Endothelial cell of umbilical vein (primary cell): Measurements from ENCODE around the gene SGPP1. TPM values are rescaled to one million over a fixed set of nuclear protein-coding genes. Genes with fewer than 3 reads are reported as not detected.

Source experiments
- BruUV-seq: library from RNA; stranded (reverse); fragments of 400-500 nt; replicated peaks from 2 replicates; lab custom pipeline; 2021; lab: Mats Ljungman, UMichigan
- CTCF ChIA-PET: fragments of 300-600, 350-600 bp; sonication (Branson Sonifier 250); formaldehyde crosslinking; loops from one replicate; lab custom pipeline; 2021; ENCODE audit warnings: antibody characterized with exemption, inconsistent platforms; lab: Charles Lee
- POLR2A ChIA-PET: fragments of 300-600, 350-600 bp; sonication (Branson Sonifier 250); formaldehyde crosslinking; loops from one replicate; lab custom pipeline; 2021; ENCODE audit warnings: antibody characterized with exemption, inconsistent platforms; lab: Charles Lee
- DNase-seq: peaks from one replicate; pipeline ENCODE4 v3.0.0-alpha.2; 2011; ENCODE audit warnings: low read depth, low spot score
- FAIRE-seq: peaks from 2 replicates; lab custom pipeline; 2011; peaks lifted over from hg19 to GRCh38; lab: Jason Lieb, UNC
- H2AFZ ChIP-seq: 2 replicates; pipeline ENCODE4 v1.6.0; 2012; ENCODE audit warnings: low read depth, low read length, control low read depth, inconsistent platforms
- H3K27ac ChIP-seq: 2 replicates; pipeline ENCODE4 v1.5.1; 2011; ENCODE audit warnings: low read depth, mild to moderate bottlenecking, control low read depth, low read length, moderate library complexity; ENCODE audit not compliant: insufficient read depth
- H3K27me3 ChIP-seq, 2 experiments: 2 replicates each; pipeline versions ENCODE4 v1.6.0 to v1.6.1; 2011; ENCODE audit warnings: low read length in 2 of 2, mixed read lengths in 1 of 2; ENCODE audit not compliant: control insufficient read depth in 2 of 2, insufficient read depth in 2 of 2
- H3K36me3 ChIP-seq, 2 experiments: 2 replicates in 1 of 2; 3 replicates in 1 of 2; pipeline ENCODE4 v1.5.1; 2011; ENCODE audit warnings: low read length in 2 of 2, mild to moderate bottlenecking in 1 of 2, moderate library complexity in 1 of 2; ENCODE audit not compliant: control insufficient read depth in 2 of 2, insufficient read depth in 2 of 2; ENCODE audit errors: extremely low read depth in 1 of 2
- H3K4me1 ChIP-seq: 3 replicates; pipeline ENCODE4 v1.5.1; 2011; ENCODE audit warnings: mild to moderate bottlenecking, low read length; ENCODE audit not compliant: control insufficient read depth, insufficient read depth; ENCODE audit errors: extremely low read depth
- H3K4me2 ChIP-seq: 2 replicates; pipeline ENCODE4 v1.6.1; 2011; ENCODE audit warnings: low read length, control low read depth, mixed read lengths; ENCODE audit not compliant: insufficient read depth
- H3K4me3 ChIP-seq, 3 experiments: fragments of 200-600 bp in 1 of 3; sonication (generic), shearing (Covaris generic) in 1 of 3; replicated peaks in 1 of 3; 2 replicates each; pipeline ENCODE4 v1.5.1; 2011 to 2016; ENCODE audit warnings: control low read depth in 3 of 3, low read length in 3 of 3, mild to moderate bottlenecking in 2 of 3, inconsistent platforms in 1 of 3, low read depth in 1 of 3, moderate library complexity in 1 of 3; ENCODE audit not compliant: insufficient read depth in 1 of 3
- H3K79me2 ChIP-seq: 2 replicates; pipeline ENCODE4 v1.6.0; 2012; ENCODE audit warnings: low read length, inconsistent platforms; ENCODE audit not compliant: control insufficient read depth, insufficient read depth
- H3K9ac ChIP-seq: replicated peaks from 2 replicates; pipeline ENCODE3; 2011; ENCODE audit warnings: low read length, control low read depth; ENCODE audit not compliant: insufficient read depth; ENCODE audit errors: extremely low read depth
- H3K9me1 ChIP-seq: replicated peaks from 3 replicates; pipeline ENCODE4 v1.6.0; 2011; ENCODE audit warnings: mild to moderate bottlenecking, low read length; ENCODE audit not compliant: control insufficient read depth, insufficient read depth; ENCODE audit errors: extremely low read depth
- H3K9me3 ChIP-seq: replicated peaks from 2 replicates; pipeline ENCODE4 v1.5.1; 2012; ENCODE audit warnings: low read length, inconsistent platforms; ENCODE audit not compliant: control insufficient read depth, insufficient read depth
- H4K20me1 ChIP-seq: replicated peaks from 2 replicates; pipeline ENCODE3; 2011; ENCODE audit warnings: mild to moderate bottlenecking, low read length; ENCODE audit not compliant: control insufficient read depth, insufficient read depth; ENCODE audit errors: extremely low read depth
- EZH2 ChIP-seq: IDR thresholded peaks from 2 replicates; pipeline ENCODE4 v1.6.1; 2012; ENCODE audit warnings: borderline replicate concordance, low read depth, mild to moderate bottlenecking, moderate library complexity, low read length, inconsistent platforms; ENCODE audit not compliant: severe bottlenecking
- FOS ChIP-seq: IDR thresholded peaks from 2 replicates; pipeline ENCODE4 v1.6.1; 2011; ENCODE audit warnings: mild to moderate bottlenecking, low read length, moderate library complexity, borderline replicate concordance; ENCODE audit not compliant: insufficient read depth
- GATA2 ChIP-seq: IDR thresholded peaks from 2 replicates; pipeline ENCODE4 v1.7.0; 2011; ENCODE audit warnings: low read depth, mild to moderate bottlenecking, moderate library complexity, mixed read lengths, low read length; ENCODE audit not compliant: insufficient read length, insufficient read depth
- JUN ChIP-seq: IDR thresholded peaks from 2 replicates; pipeline ENCODE4 v1.6.1; 2011; ENCODE audit warnings: borderline replicate concordance, low read depth; ENCODE audit not compliant: insufficient read length, insufficient read depth
- MYC ChIP-seq: IDR thresholded peaks from one replicate; pipeline ENCODE4 v1.6.1; 2011; ENCODE audit warnings: mild to moderate bottlenecking, low read depth, low read length
- POLR2A ChIP-seq: IDR thresholded peaks from 2 replicates; pipeline ENCODE4 v1.6.1; 2012; ENCODE audit warnings: low read depth, mild to moderate bottlenecking, control low read depth, low read length
- POLR2AphosphoS5 ChIP-seq: IDR thresholded peaks from 2 replicates; pipeline ENCODE4 v1.6.1; 2012; ENCODE audit warnings: low read depth, mild to moderate bottlenecking, control low read depth, low read length, moderate library complexity; ENCODE audit not compliant: insufficient read depth
- dilution Hi-C: fragments of 300-500 bp; cut with MboI; formaldehyde crosslinking; loops from one replicate; pipeline ENCODE4 v1.15.0; 2019; ENCODE audit warnings: low sequenced_read_pairs; ENCODE audit not compliant: extremely low pct_ligation_motif_present
- intact Hi-C: fragments of 100-400 bp; cut with micrococcal nuclease; formaldehyde crosslinking; loops from one replicate; pipeline ENCODE4 v1.10.0; 2022
- polyA plus RNA-seq, 4 experiments: library from polyadenylated mRNA; depleted of rRNA in 3 of 4; stranded (reverse) in 3 of 4; unstranded in 1 of 4; fragments of >200 nt; gene quantifications; 2 replicates each; pipeline versions ENCODE4 v1.2.1 to v1.2.3, GENCODE V29; 2011 to 2012; ENCODE audit warnings: missing spikeins in 1 of 4
- total RNA-seq: library from RNA; stranded (reverse); gene quantifications from 2 replicates; pipeline ENCODE4 v1.2.3, GENCODE V29; 2021
- TF ChIP-seq, protein P1 (sequence below): IDR thresholded peaks from 2 replicates; pipeline ENCODE4 v1.6.1; 2011; ENCODE audit not compliant: insufficient read depth, insufficient read length
- TF ChIP-seq, protein P2 (sequence below), 2 donors: IDR thresholded peaks; 1 replicate in 1 of 2; 2 replicates in 1 of 2; pipeline ENCODE4 v1.5.1; 2011; ENCODE audit warnings: low read length in 2 of 2, mild to moderate bottlenecking in 2 of 2, moderate library complexity in 2 of 2, control low read depth in 1 of 2, inconsistent platforms in 1 of 2, low read depth in 1 of 2; ENCODE audit not compliant: insufficient read depth in 1 of 2; ENCODE audit errors: extremely low read depth in 1 of 2

Gene SGPP1
- total and polyA plus RNA-seq, 2 donors (not counting 3 experiments of a cell fraction or from before 2014, with no cell fraction given) = 6.2 to 7.9 TPM

- Histone ChIP-seq H2AFZ (no peak overlapping the region), H3K36me3 (no peaks in the 10 kb centered on the region), H3K27me3 (no peaks in the 10 kb centered on the region), H3K4me3 (no peak overlapping the region), H3K9ac (no peak overlapping the region), H3K9me3 (no peaks in the 10 kb centered on the region), H3K27ac (no peak overlapping the region), H3K4me1 (peaks cover 4% of the 10 kb centered on the region), H3K4me2 (no peak overlapping the region), H3K79me2 (peaks cover 7% of the 10 kb centered on the region), H4K20me1 (no peaks in the 10 kb centered on the region), H3K9me1 (no peaks in the 10 kb centered on the region)
- no TSS peak for BruUV-seq
- CTCF ChIA-PET = no interaction called here
- intact Hi-C loops (no loop called here), dilution Hi-C loops (no loop called here)
- no peak for FAIRE-seq
- TF ChIP-seq EZH2 (no peak), GATA2 (no peak), JUN (no peak), FOS (no peak), POLR2A (no peak), POLR2AphosphoS5 (no peak), MYC (no peak)
- TF ChIP-seq, protein P1, sequence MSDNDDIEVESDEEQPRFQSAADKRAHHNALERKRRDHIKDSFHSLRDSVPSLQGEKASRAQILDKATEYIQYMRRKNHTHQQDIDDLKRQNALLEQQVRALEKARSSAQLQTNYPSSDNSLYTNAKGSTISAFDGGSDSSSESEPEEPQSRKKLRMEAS = no peak
- TF ChIP-seq, protein P2, sequence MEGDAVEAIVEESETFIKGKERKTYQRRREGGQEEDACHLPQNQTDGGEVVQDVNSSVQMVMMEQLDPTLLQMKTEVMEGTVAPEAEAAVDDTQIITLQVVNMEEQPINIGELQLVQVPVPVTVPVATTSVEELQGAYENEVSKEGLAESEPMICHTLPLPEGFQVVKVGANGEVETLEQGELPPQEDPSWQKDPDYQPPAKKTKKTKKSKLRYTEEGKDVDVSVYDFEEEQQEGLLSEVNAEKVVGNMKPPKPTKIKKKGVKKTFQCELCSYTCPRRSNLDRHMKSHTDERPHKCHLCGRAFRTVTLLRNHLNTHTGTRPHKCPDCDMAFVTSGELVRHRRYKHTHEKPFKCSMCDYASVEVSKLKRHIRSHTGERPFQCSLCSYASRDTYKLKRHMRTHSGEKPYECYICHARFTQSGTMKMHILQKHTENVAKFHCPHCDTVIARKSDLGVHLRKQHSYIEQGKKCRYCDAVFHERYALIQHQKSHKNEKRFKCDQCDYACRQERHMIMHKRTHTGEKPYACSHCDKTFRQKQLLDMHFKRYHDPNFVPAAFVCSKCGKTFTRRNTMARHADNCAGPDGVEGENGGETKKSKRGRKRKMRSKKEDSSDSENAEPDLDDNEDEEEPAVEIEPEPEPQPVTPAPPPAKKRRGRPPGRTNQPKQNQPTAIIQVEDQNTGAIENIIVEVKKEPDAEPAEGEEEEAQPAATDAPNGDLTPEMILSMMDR (IDR thresholded peaks at IDR 0.05; ENCODE audit: extremely low read depth in 1 of 2, insufficient read depth in 1 of 2, low read depth in 1 of 2, low read length in 2 of 2) = no peak
- no peak for DNase-seq
- POLR2A ChIA-PET = no interaction called here
Measured at GRCh38 chr14:63707216-63707615, 20.6 kb downstream of the SGPP1 start.
